A549 (cell line): ENCODE data around the gene SEMA5A. TPM values are rescaled to one million over a fixed set of nuclear protein-coding genes. Genes with fewer than 3 reads are reported as not detected.
A peak's percentile ranks its signal among the peaks of the same experiment; 100 is the strongest.

Experiments used
- ATAC-seq, 2 experiments: fragments of 200-7000 bp in 1 of 2; fragments of >200 bp in 1 of 2; cut with Nextera tagmentation in 1 of 2; cut with Tn5 transposase in 1 of 2; 3 replicates each; pipeline versions ENCODE4 v1.8.0 to v1.9.1; 2018 to 2020; ENCODE audit warnings: mild to moderate bottlenecking in 1 of 2, moderate library complexity in 1 of 2
- CTCF ChIA-PET: fragments of 300-600 bp; sonication (Branson Sonifier 250); formaldehyde crosslinking; extraction: SDS; loops from one replicate; lab custom pipeline; 2021; ENCODE audit warnings: antibody characterized with exemption, inconsistent platforms; lab: Yijun Ruan, JAX
- POLR2A ChIA-PET: fragments of 350-600 bp; formaldehyde crosslinking; extraction: SDS; loops from one replicate; lab custom pipeline; 2021; ENCODE audit warnings: antibody characterized with exemption, inconsistent platforms; lab: Yijun Ruan, JAX
- DNase-seq, 2 experiments: peaks; one replicate each; pipeline versions ENCODE4 v3.0.0 to v3.0.0-alpha.2; 2011 to 2016; ENCODE audit warnings: low read depth in 1 of 2, low spot score in 1 of 2
- FAIRE-seq: peaks from 2 replicates; lab custom pipeline; 2011; peaks lifted over from hg19 to GRCh38; lab: Jason Lieb, UNC
- H3K27ac ChIP-seq, 2 experiments: fragments of >200 bp; sonication (Bioruptor Twin); formaldehyde crosslinking; 3 replicates each; pipeline ENCODE4 v1.5.1; 2016 to 2017
- H3K4me1 ChIP-seq: fragments of >200 bp; sonication (Bioruptor Twin); formaldehyde crosslinking; 3 replicates; pipeline ENCODE4 v1.6.1; 2016
- H3K4me2 ChIP-seq: fragments of >200 bp; sonication (Bioruptor Twin); formaldehyde crosslinking; 3 replicates; pipeline ENCODE4 v1.6.1; 2016
- H3K4me3 ChIP-seq: fragments of >200 bp; sonication (Bioruptor Twin); formaldehyde crosslinking; 3 replicates; pipeline ENCODE4 v1.5.1; 2016
- H3K9me3 ChIP-seq: fragments of >200 bp; sonication (Bioruptor Twin); formaldehyde crosslinking; 3 replicates; pipeline ENCODE4 v1.6.1; 2016
- CBX8 ChIP-seq: fragments of 200-600 bp; sonication (generic); IDR thresholded peaks from 2 replicates; pipeline ENCODE4 v1.6.1; 2016
- CHD2 ChIP-seq: fragments of 150-350 bp; IDR thresholded peaks from 2 replicates; pipeline ENCODE4 v1.6.1; 2014; ENCODE audit warnings: low read length; ENCODE audit not compliant: partially characterized antibody
- E2F6 ChIP-seq: IDR thresholded peaks from 2 replicates; pipeline ENCODE4 v1.6.1; 2012; ENCODE audit warnings: low read depth, borderline replicate concordance
- EHF ChIP-seq: fragments of 250-450 bp; sonication (Bioruptor Pico); IDR thresholded peaks from 2 replicates; pipeline ENCODE4 v1.5.0; 2020; ENCODE audit warnings: mild to moderate bottlenecking
- EHMT2 ChIP-seq: fragments of 200-600 bp; sonication (generic); IDR thresholded peaks from 2 replicates; pipeline ENCODE4 v1.6.1; 2016; ENCODE audit warnings: antibody characterized with exemption, low read depth, mild to moderate bottlenecking, moderate library complexity
- ELK1 ChIP-seq: fragments of 150-350 bp; IDR thresholded peaks from 2 replicates; pipeline ENCODE4 v1.6.1; 2014; ENCODE audit warnings: low read depth, mild to moderate bottlenecking, low read length
- FOSL2 ChIP-seq, 2 experiments: fragments of 450-650 bp in 1 of 2; fragments of >200 bp in 1 of 2; sonication (Bioruptor Twin) in 1 of 2; formaldehyde crosslinking; IDR thresholded peaks; 2 replicates each; pipeline versions ENCODE4 v1.5.0 to v1.6.1; 2016 to 2020; ENCODE audit warnings: mild to moderate bottlenecking in 1 of 2, moderate library complexity in 1 of 2
- FOXS1 ChIP-seq: fragments of 250-450 bp; sonication (Bioruptor Pico); IDR thresholded peaks from 2 replicates; pipeline ENCODE4 v1.5.0; 2020; ENCODE audit warnings: mild to moderate bottlenecking, moderate library complexity
- HDAC2 ChIP-seq: fragments of 200-600 bp; sonication (generic); IDR thresholded peaks from 2 replicates; pipeline ENCODE4 v1.6.1; 2016
- HEYL ChIP-seq: fragments of 250-450 bp; sonication (Bioruptor Pico); IDR thresholded peaks from 2 replicates; pipeline ENCODE4 v1.8.0; 2021; ENCODE audit warnings: mild to moderate bottlenecking, moderate library complexity
- HOXA7 ChIP-seq: fragments of 250-450 bp; sonication (Bioruptor Pico); IDR thresholded peaks from 2 replicates; pipeline ENCODE4 v1.5.0; 2020; ENCODE audit warnings: mild to moderate bottlenecking, moderate library complexity
- JUN ChIP-seq, 2 experiments: fragments of >200 bp; sonication (Bioruptor Twin); formaldehyde crosslinking; IDR thresholded peaks; 2 replicates in 1 of 2; 3 replicates in 1 of 2; pipeline ENCODE4 v1.6.1; 2016 to 2017
- KDM1A ChIP-seq: fragments of 200-600 bp; sonication (generic); IDR thresholded peaks from 2 replicates; pipeline ENCODE4 v1.6.1; 2016; ENCODE audit warnings: low read depth, mild to moderate bottlenecking
- MYC ChIP-seq: IDR thresholded peaks from 2 replicates; pipeline ENCODE4 v1.6.1; 2012; ENCODE audit warnings: mild to moderate bottlenecking, inconsistent platforms, low read length, improper control_type of control experiment, borderline replicate concordance
- PHF8 ChIP-seq: fragments of 200-600 bp; sonication (generic); IDR thresholded peaks from 2 replicates; pipeline ENCODE4 v1.6.1; 2016; ENCODE audit warnings: low read depth, mild to moderate bottlenecking, antibody characterized with exemption, moderate library complexity, borderline replicate concordance
- POLR2AphosphoS2 ChIP-seq: conservative IDR thresholded peaks from 2 replicates; pipeline ENCODE4 v1.6.1; 2012; ENCODE audit warnings: low read length, improper control_type of control experiment, inconsistent platforms
- RARB ChIP-seq: fragments of 250-450 bp; sonication (Bioruptor Pico); IDR thresholded peaks from 2 replicates; pipeline ENCODE4 v1.8.0; 2021; ENCODE audit warnings: mild to moderate bottlenecking, moderate library complexity
- RFX5 ChIP-seq: fragments of 450-650 bp; IDR thresholded peaks from 2 replicates; pipeline ENCODE4 v1.7.1; 2014; ENCODE audit warnings: antibody characterized with exemption, mild to moderate bottlenecking, moderate library complexity
- TP53 ChIP-seq: fragments of 250-450 bp; sonication (Bioruptor Pico); IDR thresholded peaks from 2 replicates; pipeline ENCODE4 v1.5.0; 2021; ENCODE audit warnings: mild to moderate bottlenecking, moderate library complexity
- ZC3H11A ChIP-seq: fragments of 450-650 bp; IDR thresholded peaks from 2 replicates; pipeline ENCODE4 v1.6.1; 2014; ENCODE audit warnings: antibody characterized with exemption, mild to moderate bottlenecking
- ZSCAN20 ChIP-seq: fragments of 250-450 bp; sonication (Bioruptor Pico); IDR thresholded peaks from 2 replicates; pipeline ENCODE4 v1.8.0; 2022; ENCODE audit warnings: mild to moderate bottlenecking, moderate library complexity
- WGBS: methylation state at CpG from one replicate; pipeline ENCODE4 v1.1.6; 2017; ENCODE audit errors: missing lambda C conversion rate; 5-methylcytosine and 5-hydroxymethylcytosine counted together
- polyA plus RNA-seq, 4 experiments: library from polyadenylated mRNA; depleted of rRNA in 3 of 4; stranded (reverse); fragments of >200 nt; fragmentation: RNase III in 1 of 4; extraction: RNeasy Plus Mini Kit Qiagen cat#74134 plus additional on column Dnase treatment in 1 of 4; gene quantifications; 2 replicates in 3 of 4; 3 replicates in 1 of 4; pipeline ENCODE4 v1.2.3, GENCODE V29; 2011 to 2017
- TF ChIP-seq, protein P1 (sequence below): fragments of >200 bp; sonication (Bioruptor Twin); formaldehyde crosslinking; IDR thresholded peaks from 2 replicates; pipeline ENCODE4 v1.6.1; 2016
- TF ChIP-seq, protein P2 (sequence below): fragments of 200-600 bp; sonication (generic); IDR thresholded peaks from 2 replicates; pipeline ENCODE4 v1.6.1; 2016; ENCODE audit warnings: antibody characterized with exemption, mild to moderate bottlenecking, moderate library complexity

SEMA5A gene
- polyA plus RNA-seq, 2 of the 4 experiments (the other 2 are of a cell fraction), result not detected

DNA sequence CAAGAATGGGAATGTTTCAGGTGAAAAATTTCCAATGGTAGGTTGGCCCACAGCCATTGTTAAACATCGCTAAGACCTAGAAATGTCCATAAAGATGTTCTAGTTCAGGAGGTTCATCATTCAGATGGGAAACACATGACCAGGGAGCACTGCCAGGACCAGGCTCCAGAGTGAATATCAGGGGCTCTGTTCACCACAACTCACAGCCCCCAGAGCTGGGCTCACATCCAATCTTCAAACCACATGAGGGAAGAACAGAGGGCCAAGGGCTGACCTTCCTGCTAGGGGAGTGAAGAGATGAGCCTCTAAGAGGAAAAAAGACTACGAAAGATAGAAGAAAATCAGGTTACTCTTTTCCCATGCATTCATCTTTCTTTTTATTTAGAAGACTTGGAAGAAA lies 205.8 kb downstream of the SEMA5A start (continued):
- TF ChIP-seq RARB (no peak), RFX5 (no peak), ELK1 (no peak)

- FAIRE-seq (no peak), DNase-seq (peak in 1 of 2 experiments; percentile 32), ATAC-seq (no peak; a peak in 1 of 6 replicates)
- no peaks in the 10 kb centered on the region for H3K9me3 ChIP-seq
- H3K27ac ChIP-seq, result no peak overlapping the region
- TF ChIP-seq HOXA7, result no peak
- TF ChIP-seq, protein P1, sequence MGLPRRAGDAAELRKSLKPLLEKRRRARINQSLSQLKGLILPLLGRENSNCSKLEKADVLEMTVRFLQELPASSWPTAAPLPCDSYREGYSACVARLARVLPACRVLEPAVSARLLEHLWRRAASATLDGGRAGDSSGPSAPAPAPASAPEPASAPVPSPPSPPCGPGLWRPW, result no peak
- no peak for TF ChIP-seq HDAC2
- TF ChIP-seq FOSL2 (IDR thresholded peaks at IDR 0.05), result no peak
- no peak for TF ChIP-seq FOSL2 (CRISPR knock-in tag; IDR thresholded peaks at IDR 0.05)
- no peak for TF ChIP-seq EHMT2
- TF ChIP-seq PHF8, result no peak
- TF ChIP-seq, protein P2, sequence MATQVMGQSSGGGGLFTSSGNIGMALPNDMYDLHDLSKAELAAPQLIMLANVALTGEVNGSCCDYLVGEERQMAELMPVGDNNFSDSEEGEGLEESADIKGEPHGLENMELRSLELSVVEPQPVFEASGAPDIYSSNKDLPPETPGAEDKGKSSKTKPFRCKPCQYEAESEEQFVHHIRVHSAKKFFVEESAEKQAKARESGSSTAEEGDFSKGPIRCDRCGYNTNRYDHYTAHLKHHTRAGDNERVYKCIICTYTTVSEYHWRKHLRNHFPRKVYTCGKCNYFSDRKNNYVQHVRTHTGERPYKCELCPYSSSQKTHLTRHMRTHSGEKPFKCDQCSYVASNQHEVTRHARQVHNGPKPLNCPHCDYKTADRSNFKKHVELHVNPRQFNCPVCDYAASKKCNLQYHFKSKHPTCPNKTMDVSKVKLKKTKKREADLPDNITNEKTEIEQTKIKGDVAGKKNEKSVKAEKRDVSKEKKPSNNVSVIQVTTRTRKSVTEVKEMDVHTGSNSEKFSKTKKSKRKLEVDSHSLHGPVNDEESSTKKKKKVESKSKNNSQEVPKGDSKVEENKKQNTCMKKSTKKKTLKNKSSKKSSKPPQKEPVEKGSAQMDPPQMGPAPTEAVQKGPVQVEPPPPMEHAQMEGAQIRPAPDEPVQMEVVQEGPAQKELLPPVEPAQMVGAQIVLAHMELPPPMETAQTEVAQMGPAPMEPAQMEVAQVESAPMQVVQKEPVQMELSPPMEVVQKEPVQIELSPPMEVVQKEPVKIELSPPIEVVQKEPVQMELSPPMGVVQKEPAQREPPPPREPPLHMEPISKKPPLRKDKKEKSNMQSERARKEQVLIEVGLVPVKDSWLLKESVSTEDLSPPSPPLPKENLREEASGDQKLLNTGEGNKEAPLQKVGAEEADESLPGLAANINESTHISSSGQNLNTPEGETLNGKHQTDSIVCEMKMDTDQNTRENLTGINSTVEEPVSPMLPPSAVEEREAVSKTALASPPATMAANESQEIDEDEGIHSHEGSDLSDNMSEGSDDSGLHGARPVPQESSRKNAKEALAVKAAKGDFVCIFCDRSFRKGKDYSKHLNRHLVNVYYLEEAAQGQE, result no peak
- TF ChIP-seq JUN (IDR thresholded peaks at IDR 0.05), result no peak
- no peak for TF ChIP-seq ELK1
- no peak for TF ChIP-seq CHD2
- TF ChIP-seq CBX8, result no peak
- TF ChIP-seq EHF (CRISPR knock-in tag), result no peak
- TF ChIP-seq TP53 (CRISPR knock-in tag), result no peak
- TF ChIP-seq KDM1A, result no peak
- no peak overlapping the region for H3K4me2 ChIP-seq
- POLR2A ChIA-PET, result no interaction called here
- H3K4me1 ChIP-seq, result no peaks in the 10 kb centered on the region
- WGBS, result 5% methylated on average over 3 of the region's 3 CpGs
- H3K4me3 ChIP-seq, result no peak overlapping the region
- CTCF ChIA-PET, result no interaction called here
Observed at GRCh38 chr5:9339206-9339818, 206.6 kb downstream of the SEMA5A start.

- FAIRE-seq, result no peak
Observed at GRCh38 chr5:9338796-9339195, 207.1 kb downstream of the SEMA5A start.

More at GRCh38 chr5:9338796-9339195, 207.1 kb downstream of the SEMA5A start:
- no peak overlapping the region for H3K27ac ChIP-seq
- no peak overlapping the region for H3K4me3 ChIP-seq
- H3K4me1 ChIP-seq, result no peaks in the 10 kb centered on the region
- POLR2A ChIA-PET, result no interaction called here
- no peak overlapping the region for H3K4me2 ChIP-seq
- TF ChIP-seq FOSL2 (IDR thresholded peaks at IDR 0.05), result no peak
- TF ChIP-seq FOSL2 (CRISPR knock-in tag; IDR thresholded peaks at IDR 0.05), result no peak
- no peak for TF ChIP-seq HEYL (CRISPR knock-in tag)
- TF ChIP-seq POLR2AphosphoS2, result no peak
- TF ChIP-seq, protein P2, result no peak
- TF ChIP-seq RFX5, result no peak
- no peak for TF ChIP-seq FOXS1 (CRISPR knock-in tag)
- no peak for TF ChIP-seq MYC
- no peak for TF ChIP-seq ZC3H11A
- no peak for TF ChIP-seq ZSCAN20 (CRISPR knock-in tag)
- TF ChIP-seq E2F6, result no peak
- TF ChIP-seq, all 56 proteins: peak for 0
- no peaks in the 10 kb centered on the region for H3K9me3 ChIP-seq
- no peak for DNase-seq
- no peak for ATAC-seq
- WGBS, result under 1% methylated on average over 4 of the region's 4 CpGs
- CTCF ChIA-PET, result no interaction called here
